Ishikawa (cell line): Measurements from ENCODE around the gene KCTD12.

ENCODE experiments used
- CEBPB ChIP-seq: IDR thresholded peaks from 2 replicates; pipeline ENCODE4 v1.6.1; 2012
- CREB1 ChIP-seq: IDR thresholded peaks from 2 replicates; pipeline ENCODE4 v1.6.1; 2012; ENCODE audit warnings: low read depth
- EGR1 ChIP-seq: IDR thresholded peaks from 2 replicates; pipeline ENCODE4 v1.6.1; 2012
- EP300 ChIP-seq: IDR thresholded peaks from 2 replicates; pipeline ENCODE4 v1.6.1; 2012; ENCODE audit warnings: borderline replicate concordance
- FOXM1 ChIP-seq: IDR thresholded peaks from 2 replicates; pipeline ENCODE4 v1.6.1; 2012; ENCODE audit warnings: low read depth, borderline replicate concordance
- MAX ChIP-seq: IDR thresholded peaks from 2 replicates; pipeline ENCODE4 v1.6.1; 2012
- NFIC ChIP-seq: IDR thresholded peaks from 2 replicates; pipeline ENCODE4 v1.6.1; 2012
- RAD21 ChIP-seq: IDR thresholded peaks from 2 replicates; pipeline ENCODE4 v1.6.1; 2012; ENCODE audit warnings: low read depth
- REST ChIP-seq: IDR thresholded peaks from 2 replicates; pipeline ENCODE4 v1.6.1; 2012; ENCODE audit warnings: low read depth, mild to moderate bottlenecking
- TAF1 ChIP-seq: IDR thresholded peaks from 2 replicates; pipeline ENCODE4 v1.6.1; 2012; ENCODE audit warnings: low read depth, mild to moderate bottlenecking
- TCF12 ChIP-seq: IDR thresholded peaks from 2 replicates; pipeline ENCODE4 v1.6.1; 2012; ENCODE audit warnings: low read depth
- TEAD4 ChIP-seq: IDR thresholded peaks from 2 replicates; pipeline ENCODE4 v1.6.1; 2012
- USF1 ChIP-seq: IDR thresholded peaks from 2 replicates; pipeline ENCODE4 v1.6.1; 2012
- YY1 ChIP-seq: IDR thresholded peaks from 2 replicates; pipeline ENCODE4 v1.6.1; 2012; ENCODE audit warnings: low read depth
- ZBTB7A ChIP-seq: IDR thresholded peaks from 2 replicates; pipeline ENCODE4 v1.6.1; 2012; ENCODE audit warnings: low read depth

The KCTD12 gene

GRCh38 chr13:76904507-76904906, 18.3 kb upstream of the KCTD12 start:
- TF ChIP-seq MAX (no peak), RAD21 (no peak), EP300 (no peak), TEAD4 (no peak), CREB1 (no peak), USF1 (no peak), FOXM1 (no peak), YY1 (no peak), NFIC (no peak)

GRCh38 chr13:76903544-76904162, 17.4 kb upstream of the KCTD12 start:
- TF ChIP-seq RAD21 (peak; percentile 97), NFIC (peak; percentile 49), FOXM1 (0 out of 2 replicates have a peak, but pooled peaks have one; percentile 23), EP300 (no peak)

GRCh38 chr13:76894401-76895110, 8.4 kb upstream of the KCTD12 start:
- TF ChIP-seq TCF12 (no peak), REST (no peak), NFIC (no peak), YY1 (no peak), FOXM1 (no peak), RAD21 (no peak), USF1 (no peak), TEAD4 (no peak), TAF1 (no peak), MAX (no peak), ZBTB7A (no peak), CREB1 (no peak), EP300 (no peak)

GRCh38 chr13:76892488-76892887, 6.3 kb upstream of the KCTD12 start:
- TF ChIP-seq EGR1 (no peak), CEBPB (no peak), USF1 (no peak), YY1 (no peak), CREB1 (no peak), MAX (no peak), TEAD4 (no peak), EP300 (no peak), REST (no peak), TAF1 (no peak), RAD21 (no peak), TCF12 (no peak), NFIC (no peak), FOXM1 (no peak), ZBTB7A (no peak)

- TF ChIP-seq ZBTB7A (no peak), TCF12 (no peak), CEBPB (no peak), REST (no peak), TAF1 (no peak), RAD21 (no peak), CREB1 (no peak)
These were observed 3.8 kb upstream of the KCTD12 start for GRCh38 chr13:76890021-76890420.
